HL-60 (cell line): ENCODE results near the gene ITGA6.

Source experiments
- DNase-seq, 2 experiments: peaks; one replicate each; pipeline ENCODE4 v3.0.0-alpha.2; 2010 to 2020; ENCODE audit warnings: low read depth in 1 of 2, low spot score in 1 of 2
- H3K27ac ChIP-seq: fragments of 250-450 bp; sonication (Bioruptor Pico); replicated peaks from 2 replicates; pipeline ENCODE4 v1.5.1; 2020; ENCODE audit warnings: mild to moderate bottlenecking, moderate library complexity
- H3K27me3 ChIP-seq: fragments of 250-450 bp; sonication (Bioruptor Pico); 2 replicates; pipeline ENCODE4 v1.5.1; 2021; ENCODE audit warnings: mild to moderate bottlenecking, moderate library complexity; ENCODE audit not compliant: insufficient read depth, poor library complexity, severe bottlenecking
- H3K4me3 ChIP-seq: replicated peaks from 2 replicates; pipeline ENCODE4 v1.5.1; 2011; ENCODE audit warnings: mild to moderate bottlenecking, control low read depth, low read length; ENCODE audit not compliant: insufficient read depth
- GABPA ChIP-seq: IDR thresholded peaks from 2 replicates; pipeline ENCODE4 v1.6.1; 2012; ENCODE audit warnings: low read depth
- POLR2AphosphoS5 ChIP-seq: IDR thresholded peaks from 2 replicates; pipeline ENCODE4 v1.6.1; 2012; ENCODE audit warnings: low read depth
- REST ChIP-seq: IDR thresholded peaks from 2 replicates; pipeline ENCODE4 v1.6.1; 2012; ENCODE audit warnings: low read depth; ENCODE audit not compliant: insufficient replicate concordance
- SPI1 ChIP-seq: IDR thresholded peaks from 2 replicates; pipeline ENCODE4 v1.6.1; 2012; ENCODE audit warnings: low read depth, mild to moderate bottlenecking, borderline replicate concordance
- TF ChIP-seq, protein P1 (sequence below): IDR thresholded peaks from one replicate; pipeline ENCODE4 v1.5.1; 2011; ENCODE audit warnings: low read length, control low read depth, inconsistent platforms; ENCODE audit not compliant: insufficient read depth

The ITGA6 gene

DNA sequence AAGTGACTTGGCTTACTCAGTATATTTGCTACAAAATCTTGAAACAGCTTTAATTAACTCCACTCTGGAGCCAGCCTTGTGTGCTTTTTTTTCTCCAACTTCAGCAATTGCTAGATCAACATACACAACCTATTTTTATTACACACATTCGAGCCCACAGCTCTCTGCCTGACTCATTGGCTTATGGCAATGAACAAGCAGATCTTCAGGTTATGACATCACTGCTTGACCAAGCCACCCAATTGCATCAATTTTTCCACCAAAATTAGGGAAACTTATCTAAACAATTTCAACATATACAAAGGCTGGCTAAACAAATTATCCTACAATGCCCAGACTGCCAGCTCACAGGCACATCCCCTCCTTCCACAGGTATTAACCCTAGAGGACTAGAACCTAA lies 88.9 kb downstream of the ITGA6 start:
- Histone ChIP-seq H3K27ac (no peak overlapping the region), H3K27me3 (no peaks in the 10 kb centered on the region), H3K4me3 (no peak overlapping the region)
- peak; percentile 50 to 82 for DNase-seq
- TF ChIP-seq POLR2AphosphoS5, result no peak
- no peak for TF ChIP-seq SPI1
- TF ChIP-seq, protein P1, sequence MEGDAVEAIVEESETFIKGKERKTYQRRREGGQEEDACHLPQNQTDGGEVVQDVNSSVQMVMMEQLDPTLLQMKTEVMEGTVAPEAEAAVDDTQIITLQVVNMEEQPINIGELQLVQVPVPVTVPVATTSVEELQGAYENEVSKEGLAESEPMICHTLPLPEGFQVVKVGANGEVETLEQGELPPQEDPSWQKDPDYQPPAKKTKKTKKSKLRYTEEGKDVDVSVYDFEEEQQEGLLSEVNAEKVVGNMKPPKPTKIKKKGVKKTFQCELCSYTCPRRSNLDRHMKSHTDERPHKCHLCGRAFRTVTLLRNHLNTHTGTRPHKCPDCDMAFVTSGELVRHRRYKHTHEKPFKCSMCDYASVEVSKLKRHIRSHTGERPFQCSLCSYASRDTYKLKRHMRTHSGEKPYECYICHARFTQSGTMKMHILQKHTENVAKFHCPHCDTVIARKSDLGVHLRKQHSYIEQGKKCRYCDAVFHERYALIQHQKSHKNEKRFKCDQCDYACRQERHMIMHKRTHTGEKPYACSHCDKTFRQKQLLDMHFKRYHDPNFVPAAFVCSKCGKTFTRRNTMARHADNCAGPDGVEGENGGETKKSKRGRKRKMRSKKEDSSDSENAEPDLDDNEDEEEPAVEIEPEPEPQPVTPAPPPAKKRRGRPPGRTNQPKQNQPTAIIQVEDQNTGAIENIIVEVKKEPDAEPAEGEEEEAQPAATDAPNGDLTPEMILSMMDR, result no peak
- TF ChIP-seq REST, result no peak
- no peak for TF ChIP-seq GABPA

DNA sequence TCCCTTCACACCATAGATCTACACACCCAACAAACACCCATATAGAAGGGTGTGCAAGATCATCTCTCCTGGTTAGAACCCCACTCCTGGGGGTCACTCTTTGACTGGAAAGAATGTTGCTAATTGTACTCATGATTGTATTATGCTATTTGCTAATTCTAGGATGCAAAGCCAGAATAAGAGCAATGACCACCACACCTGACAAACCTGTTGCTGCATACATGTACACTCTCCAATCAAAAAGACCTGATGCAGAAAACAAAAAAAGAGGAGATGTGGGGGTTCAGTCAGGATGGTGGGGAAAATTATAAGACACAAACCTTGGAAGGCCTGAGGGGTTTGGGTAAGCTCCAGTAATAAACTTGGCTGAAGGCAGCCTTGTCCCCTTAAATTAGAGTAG lies 91.6 kb downstream of the ITGA6 start:
- H3K4me3 ChIP-seq, result no peak overlapping the region
- TF ChIP-seq POLR2AphosphoS5, result no peak
- TF ChIP-seq, protein P1, result no peak
- TF ChIP-seq SPI1, result no peak
- TF ChIP-seq REST, result no peak
- no peak for TF ChIP-seq GABPA
- no peak overlapping the region for H3K27ac ChIP-seq
- H3K27me3 ChIP-seq, result no peaks in the 10 kb centered on the region
- no peak for DNase-seq

- Histone ChIP-seq H3K27me3 (no peaks in the 10 kb centered on the region), H3K4me3 (no peak overlapping the region), H3K27ac (no peak overlapping the region)
- DNase-seq, result no peak
- TF ChIP-seq GABPA (no peak), REST (no peak), POLR2AphosphoS5 (no peak), SPI1 (no peak)
- TF ChIP-seq, protein P1, result no peak
Observed at GRCh38 chr2:172525601-172526000, 98.2 kb downstream of the ITGA6 start.
